HEK293T (cell line): Measurements from ENCODE around the gene TRERF1.

Experiments
- FOXA1 ChIP-seq: fragments of 450-650 bp; IDR thresholded peaks from 2 replicates; pipeline ENCODE4 v1.6.1; 2016; ENCODE audit warnings: mild to moderate bottlenecking
- FOXK2 ChIP-seq: fragments of 450-650 bp; IDR thresholded peaks from 2 replicates; pipeline ENCODE4 v1.6.1; 2016; ENCODE audit warnings: mild to moderate bottlenecking
- HDGF ChIP-seq: fragments of 450-650 bp; IDR thresholded peaks from 2 replicates; pipeline ENCODE4 v1.6.1; 2017; ENCODE audit warnings: antibody characterized with exemption, borderline replicate concordance
- NFRKB ChIP-seq: fragments of 450-650 bp; IDR thresholded peaks from 2 replicates; pipeline ENCODE4 v1.6.1; 2016; ENCODE audit warnings: mild to moderate bottlenecking, moderate library complexity
- SUZ12 ChIP-seq: fragments of 450-650 bp; IDR thresholded peaks from 2 replicates; pipeline ENCODE4 v1.6.1; 2016; ENCODE audit warnings: mild to moderate bottlenecking

- no peak for TF ChIP-seq NFRKB
- TF ChIP-seq HDGF = no peak
- no peak for TF ChIP-seq SUZ12
- TF ChIP-seq FOXA1 = no peak
- TF ChIP-seq FOXK2 = no peak
These were observed 32.0 kb downstream of the TRERF1 start for GRCh38 chr6:42419490-42420280.
